ENCODE results near the gene PLA2G4B.

DNA sequence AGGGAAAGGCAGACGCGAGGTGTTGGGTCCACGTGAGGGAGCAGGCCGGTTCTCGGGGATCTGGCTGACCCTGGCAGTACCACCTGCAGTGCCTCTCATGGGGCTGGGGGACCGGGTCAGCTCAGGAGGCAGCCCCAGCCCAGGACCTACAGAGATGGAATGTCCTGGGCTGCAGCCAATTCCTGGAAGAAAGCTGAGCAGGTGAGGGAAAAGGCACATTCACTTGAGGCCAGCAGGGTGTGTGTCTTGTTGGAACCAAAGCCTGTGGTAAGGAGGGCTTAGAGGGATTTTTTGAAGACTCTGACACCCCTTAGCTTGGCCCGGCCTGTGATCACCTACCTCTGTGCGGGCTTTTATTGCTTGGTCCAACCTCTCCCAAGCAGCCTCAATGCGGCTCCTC lies 15.8 kb downstream of the PLA2G4B start:
- no peak for TF ChIP-seq POLR2A (IDR thresholded peaks at IDR 0.05; ENCODE audit: low read length)
- TF ChIP-seq GATA1 (IDR thresholded peaks at IDR 0.05; ENCODE audit: low read depth, low read length) = no peak

All from erythroblast (primary cell).